Mesendoderm (in vitro differentiated cells): ENCODE measurements around the gene TEAD2. TPM values are rescaled to one million over a fixed set of nuclear protein-coding genes. Genes with fewer than 3 reads are reported as not detected.
"Not testable (repeated sequence)": the region's sequence is repeated elsewhere in the genome, so short reads cannot be mapped to it uniquely, and the experiment has no call there.

Source experiments
- DNase-seq: peaks from one replicate; pipeline ENCODE4 v3.0.0; 2013
- H2AK5ac ChIP-seq: 2 replicates; pipeline ENCODE4 v1.6.1; 2013; ENCODE audit warnings: low read length, inconsistent platforms
- H2BK120ac ChIP-seq: 2 replicates; pipeline ENCODE4 v1.6.1; 2013; ENCODE audit warnings: low read depth, mild to moderate bottlenecking, low read length, moderate library complexity, mixed read lengths
- H2BK15ac ChIP-seq: replicated peaks from 2 replicates; pipeline ENCODE4 v1.6.1; 2013; ENCODE audit warnings: low read depth, mild to moderate bottlenecking, moderate library complexity
- H2BK5ac ChIP-seq: 2 replicates; pipeline ENCODE4 v1.6.1; 2013; ENCODE audit warnings: low read length, inconsistent platforms
- H3K18ac ChIP-seq: 2 replicates; pipeline ENCODE4 v1.6.1; 2013; ENCODE audit warnings: mild to moderate bottlenecking, low read length, mixed read lengths
- H3K23ac ChIP-seq: one replicate; pipeline ENCODE4 v1.6.1; 2013; ENCODE audit warnings: low read length
- H3K27ac ChIP-seq: 2 replicates; pipeline ENCODE4 v1.5.1; 2013; ENCODE audit warnings: low read depth, mild to moderate bottlenecking, inconsistent platforms, low read length, moderate library complexity
- H3K27me3 ChIP-seq: 2 replicates; pipeline ENCODE4 v1.6.1; 2013; ENCODE audit warnings: low read length, control low read depth, mild to moderate bottlenecking, inconsistent platforms; ENCODE audit not compliant: insufficient read depth, poor library complexity
- H3K36me3 ChIP-seq: 2 replicates; pipeline ENCODE4 v1.6.1; 2013; ENCODE audit warnings: low read length, inconsistent platforms; ENCODE audit not compliant: control insufficient read depth, insufficient read depth
- H3K4ac ChIP-seq: one replicate; pipeline ENCODE4 v1.6.1; 2013; ENCODE audit warnings: low read depth, mild to moderate bottlenecking, low read length, moderate library complexity
- H3K4me1 ChIP-seq: 2 replicates; pipeline ENCODE4 v1.6.1; 2013; ENCODE audit warnings: low read depth, low read length, inconsistent platforms; ENCODE audit not compliant: control insufficient read depth
- H3K4me2 ChIP-seq: 2 replicates; pipeline ENCODE4 v1.6.1; 2013; ENCODE audit warnings: low read length
- H3K4me3 ChIP-seq: 2 replicates; pipeline ENCODE4 v1.5.1; 2013; ENCODE audit warnings: mild to moderate bottlenecking, low read length
- H3K56ac ChIP-seq: one replicate; pipeline ENCODE4 v1.6.1; 2013; ENCODE audit warnings: low read length
- H3K79me1 ChIP-seq: 2 replicates; pipeline ENCODE4 v1.6.1; 2013; ENCODE audit warnings: low read length, inconsistent platforms
- H3K79me2 ChIP-seq: 2 replicates; pipeline ENCODE4 v1.6.1; 2013; ENCODE audit warnings: mild to moderate bottlenecking, low read length; ENCODE audit not compliant: control insufficient read depth, insufficient read depth
- H3K9ac ChIP-seq: 2 replicates; pipeline ENCODE4 v1.6.1; 2013; ENCODE audit warnings: low read length, inconsistent platforms
- H4K5ac ChIP-seq: one replicate; pipeline ENCODE4 v1.6.1; 2013; ENCODE audit warnings: low read length
- H4K8ac ChIP-seq: one replicate; pipeline ENCODE4 v1.6.1; 2013; ENCODE audit warnings: low read depth, mild to moderate bottlenecking, control low read depth, low read length, moderate library complexity
- WGBS: extraction: QIAGEN DNeasy Blood & Tissue Kit; methylation state at CpG from one replicate; pipeline ENCODE4 v1.1.7; 2013; ENCODE audit warnings: low lambda C conversion rate, missing lambda C conversion rate; ENCODE audit not compliant: insufficient coverage; ENCODE audit errors: extremely low coverage; 5-methylcytosine and 5-hydroxymethylcytosine counted together
- small RNA-seq: library from polyadenylated mRNA; stranded (forward); fragments of <200 nt; extraction: miRNeasy Mini kit (QIAGEN cat#:217004); gene quantifications from one replicate; pipeline ENCODE3, GENCODE V24; 2013; ENCODE audit not compliant: insufficient read depth

Gene TEAD2

DNA sequence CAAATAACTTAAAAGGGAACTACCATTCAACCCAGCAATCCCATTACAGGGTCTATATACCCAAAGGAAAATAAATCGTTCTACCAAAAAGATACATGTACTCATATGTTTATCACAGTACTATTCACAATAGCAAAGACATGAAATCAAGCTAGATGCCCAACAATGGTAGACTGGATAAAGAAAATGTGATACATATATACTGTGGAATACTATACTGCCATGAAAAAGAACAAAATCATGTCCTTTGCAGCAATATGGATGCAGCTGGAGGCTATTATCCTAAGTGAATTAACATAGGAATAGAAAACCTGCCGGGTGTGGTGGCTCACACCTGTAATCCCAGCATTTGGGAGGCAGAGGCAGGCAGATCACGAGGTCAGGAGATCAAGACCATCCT lies 63.6 kb downstream of the TEAD2 start:
- H3K4me1 ChIP-seq, DNase-seq, H3K79me2 ChIP-seq, H3K27ac ChIP-seq, H3K18ac ChIP-seq, H2BK120ac ChIP-seq, H3K4ac ChIP-seq, H2BK5ac ChIP-seq, H3K4me2 ChIP-seq, H4K8ac ChIP-seq, H3K27me3 ChIP-seq, H3K36me3 ChIP-seq, H2BK15ac ChIP-seq, H3K56ac ChIP-seq, H3K9ac ChIP-seq, H2AK5ac ChIP-seq, H3K4me3 ChIP-seq, H3K23ac ChIP-seq, H3K79me1 ChIP-seq, H4K5ac ChIP-seq: not testable (repeated sequence)
- no CpG with 5 or more reads among the region's 3 CpGs for WGBS

DNA sequence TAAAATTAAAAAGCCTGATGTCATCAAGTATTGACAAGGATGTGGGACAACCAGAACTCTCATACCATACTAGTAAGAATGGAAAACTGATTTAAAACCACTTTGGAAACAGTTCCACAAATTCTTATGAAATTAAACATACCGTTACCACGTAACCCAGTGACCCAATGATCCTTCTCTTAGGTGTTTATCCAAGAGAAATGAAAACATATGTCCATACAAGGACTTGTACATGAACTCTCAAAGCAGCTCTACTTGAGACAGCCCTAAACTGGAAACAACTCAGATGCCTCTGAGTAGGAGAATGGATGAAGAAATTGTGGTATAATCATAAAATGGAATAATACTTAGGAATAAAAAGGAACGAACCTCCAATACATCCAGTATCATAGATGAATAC lies 64.8 kb downstream of the TEAD2 start:
- Histone ChIP-seq H3K27ac (no peak overlapping the region), H2BK15ac (no peak overlapping the region), H3K56ac (no peak overlapping the region), H3K4me3 (no peak overlapping the region), H3K79me2 (no peaks in the 10 kb centered on the region), H3K36me3 (no peaks in the 10 kb centered on the region), H3K9ac (no peak overlapping the region), H2BK5ac (no peak overlapping the region), H4K5ac (no peak overlapping the region), H2AK5ac (no peak overlapping the region), H3K23ac (no peak overlapping the region), H3K4me1 (peaks cover 10% of the 10 kb centered on the region), H2BK120ac (no peak overlapping the region), H3K79me1 (no peaks in the 10 kb centered on the region), H3K18ac (no peak overlapping the region), H3K27me3 (no peaks in the 10 kb centered on the region), H4K8ac (no peak overlapping the region), H3K4me2 (no peak overlapping the region), H3K4ac (no peak overlapping the region)
- WGBS, result no CpG with 5 or more reads among the region's 3 CpGs
- DNase-seq, result no peak

DNA sequence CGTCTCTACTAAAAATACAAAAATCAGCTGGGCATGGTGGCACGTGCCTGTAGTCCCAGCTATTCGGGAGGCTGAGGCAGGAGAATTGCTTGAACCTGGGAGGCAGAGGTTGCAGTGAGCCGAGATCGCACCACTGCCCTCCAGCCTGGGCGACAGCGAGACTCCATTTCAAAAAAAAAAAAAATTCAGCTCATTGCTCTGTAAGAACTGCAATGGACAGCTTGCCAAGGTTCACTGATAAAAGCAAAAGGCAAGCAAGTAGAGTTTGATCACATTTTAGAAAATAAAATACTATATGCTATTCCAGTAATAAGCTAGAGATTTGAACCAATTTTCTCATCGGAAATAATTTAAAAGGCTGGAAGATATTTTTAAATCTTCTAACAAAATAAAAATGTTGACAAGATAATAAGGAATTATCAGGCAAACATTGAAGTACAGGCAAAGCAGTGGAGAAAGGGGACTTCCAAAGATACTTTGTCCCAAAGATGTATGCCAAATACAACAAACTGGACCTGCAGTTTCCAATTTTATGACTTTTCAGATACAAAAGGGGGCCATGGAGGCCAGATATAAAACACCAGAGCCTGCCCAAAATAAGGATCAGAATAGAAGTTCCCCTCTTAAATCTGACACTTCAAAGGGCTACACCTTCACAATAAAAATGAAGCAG lies 66.9 kb downstream of the TEAD2 start:
- no peak for DNase-seq
- H3K79me1 ChIP-seq, result no peaks in the 10 kb centered on the region

DNA sequence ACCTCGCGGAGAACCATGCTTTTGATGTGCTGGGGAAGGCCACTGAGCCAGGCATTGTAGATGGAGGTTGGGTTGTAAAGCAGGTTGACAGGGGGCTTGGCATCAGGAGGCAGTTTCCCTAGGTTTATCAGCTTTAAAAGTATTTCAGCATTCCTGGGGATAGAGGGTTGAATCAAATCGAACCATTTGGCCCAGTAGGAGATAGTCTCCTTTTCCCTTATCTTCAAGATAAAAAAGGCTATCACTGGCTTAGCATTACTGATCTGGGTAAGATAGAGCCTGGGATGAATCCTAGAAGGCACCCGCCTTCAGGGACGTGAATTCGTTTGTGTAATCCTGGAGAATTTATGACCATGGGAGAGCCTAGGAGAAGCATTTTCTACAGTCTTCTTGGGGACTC lies 67.8 kb downstream of the TEAD2 start:
- no CpG with 5 or more reads among the region's 6 CpGs for WGBS
- no peak overlapping the region for H3K18ac ChIP-seq

More for the DNA sequence above, 66.9 kb downstream of the TEAD2 start:
- H3K4me1 ChIP-seq, result peaks cover 10% of the 10 kb centered on the region
- no peak overlapping the region for H3K9ac ChIP-seq
- H2BK15ac ChIP-seq, result no peak overlapping the region
- H3K4me3 ChIP-seq, result no peak overlapping the region
- H3K18ac ChIP-seq, result no peak overlapping the region
- H3K27me3 ChIP-seq, result no peaks in the 10 kb centered on the region
- no peak overlapping the region for H3K27ac ChIP-seq
- no peaks in the 10 kb centered on the region for H3K36me3 ChIP-seq
- no peak overlapping the region for H2BK5ac ChIP-seq
- H3K4ac ChIP-seq, result no peak overlapping the region
- no peaks in the 10 kb centered on the region for H3K79me2 ChIP-seq
- H3K4me2 ChIP-seq, result no peak overlapping the region
- no peak overlapping the region for H2AK5ac ChIP-seq
- H4K5ac ChIP-seq, result no peak overlapping the region
- H2BK120ac ChIP-seq, result peak overlapping the region; percentile 51
- no CpG with 5 or more reads among the region's 8 CpGs for WGBS
- H3K23ac ChIP-seq, result no peak overlapping the region
- H3K56ac ChIP-seq, result no peak overlapping the region
- H4K8ac ChIP-seq, result no peak overlapping the region

More for the DNA sequence above, 67.8 kb downstream of the TEAD2 start:
- no peak overlapping the region for H2BK15ac ChIP-seq
- H3K79me2 ChIP-seq, result no peaks in the 10 kb centered on the region
- H4K5ac ChIP-seq, result no peak overlapping the region
- H2AK5ac ChIP-seq, result no peak overlapping the region
- no peak overlapping the region for H3K4ac ChIP-seq
- no peak overlapping the region for H3K9ac ChIP-seq
- H3K27ac ChIP-seq, result no peak overlapping the region
- no peaks in the 10 kb centered on the region for H3K36me3 ChIP-seq
- peak; percentile 92 for DNase-seq
- no peaks in the 10 kb centered on the region for H3K27me3 ChIP-seq
- no peaks in the 10 kb centered on the region for H3K79me1 ChIP-seq
- no peak overlapping the region for H2BK120ac ChIP-seq
- H4K8ac ChIP-seq, result no peak overlapping the region
- peaks cover 10% of the 10 kb centered on the region for H3K4me1 ChIP-seq
- no peak overlapping the region for H3K4me3 ChIP-seq
- H2BK5ac ChIP-seq, result peak overlapping the region; percentile 89
- no peak overlapping the region for H3K23ac ChIP-seq
- H3K4me2 ChIP-seq, result no peak overlapping the region
- H3K56ac ChIP-seq, result peak overlapping the region; percentile 82

Small RNAs within 50 kb of the gene (small RNA-seq; reads per million reads assigned to genes)
- not detected for gene MIR4324
